Activated B cell treated with CpG ODN at 0.5 μM for 24 hours (primary cell): ENCODE measurements around the gene BCO2. TPM values are rescaled to one million over a fixed set of nuclear protein-coding genes. Genes with fewer than 3 reads are reported as not detected.
A peak's percentile ranks its signal among the peaks of the same experiment; 100 is the strongest.

Experiments used
- ATAC-seq: fragments of 200-7000 bp; cut with Tn5 transposase; one replicate; pipeline ENCODE4 v1.10.0; 2021; ENCODE audit warnings: low read depth, mild to moderate bottlenecking, moderate library complexity
- CTCF ChIA-PET: fragments of 350-600 bp; sonication (Branson Sonifier 250); formaldehyde crosslinking; loops from one replicate; lab custom pipeline; 2021; ENCODE audit warnings: antibody characterized with exemption; lab: Charles Lee
- POLR2A ChIA-PET: fragments of 350-600 bp; sonication (Branson Sonifier 250); formaldehyde crosslinking; loops from one replicate; lab custom pipeline; 2021; ENCODE audit warnings: antibody characterized with exemption; lab: Charles Lee
- DNase-seq: peaks from one replicate; pipeline ENCODE4 v3.0.0; 2022
- H3K27ac Mint-ChIP-seq: one replicate; pipeline ENCODE4 v1.8.0; 2020; ENCODE audit warnings: mixed read lengths
- H3K27me3 Mint-ChIP-seq: one replicate; pipeline ENCODE4 v1.8.0; 2021; ENCODE audit warnings: mixed read lengths
- H3K36me3 Mint-ChIP-seq: one replicate; pipeline ENCODE4 v1.8.0; 2021; ENCODE audit warnings: low read depth, mixed read lengths
- H3K4me1 Mint-ChIP-seq: one replicate; pipeline ENCODE4 v1.8.0; 2021; ENCODE audit warnings: mixed read lengths
- H3K4me3 Mint-ChIP-seq: one replicate; pipeline ENCODE4 v1.8.0; 2020; ENCODE audit warnings: mild to moderate bottlenecking, mixed read lengths
- H3K9me3 Mint-ChIP-seq: one replicate; pipeline ENCODE4 v1.8.0; 2020; ENCODE audit warnings: mixed read lengths
- CTCF ChIP-seq: fragments of 200-600 bp; IDR thresholded peaks from one replicate; pipeline ENCODE4 v1.8.0; 2022; ENCODE audit warnings: antibody characterized with exemption, mild to moderate bottlenecking
- intact Hi-C: fragments of 100-400 bp; cut with micrococcal nuclease; formaldehyde crosslinking; loops from one replicate; pipeline ENCODE4 v1.15.1; 2024
- total RNA-seq: library from RNA; stranded (reverse); gene quantifications from 2 replicates; pipeline ENCODE4 v1.2.3, GENCODE V29; 2022

BCO2 gene
- total RNA-seq, 1 donor from 2014 or later, result 1.4 TPM

DNA sequence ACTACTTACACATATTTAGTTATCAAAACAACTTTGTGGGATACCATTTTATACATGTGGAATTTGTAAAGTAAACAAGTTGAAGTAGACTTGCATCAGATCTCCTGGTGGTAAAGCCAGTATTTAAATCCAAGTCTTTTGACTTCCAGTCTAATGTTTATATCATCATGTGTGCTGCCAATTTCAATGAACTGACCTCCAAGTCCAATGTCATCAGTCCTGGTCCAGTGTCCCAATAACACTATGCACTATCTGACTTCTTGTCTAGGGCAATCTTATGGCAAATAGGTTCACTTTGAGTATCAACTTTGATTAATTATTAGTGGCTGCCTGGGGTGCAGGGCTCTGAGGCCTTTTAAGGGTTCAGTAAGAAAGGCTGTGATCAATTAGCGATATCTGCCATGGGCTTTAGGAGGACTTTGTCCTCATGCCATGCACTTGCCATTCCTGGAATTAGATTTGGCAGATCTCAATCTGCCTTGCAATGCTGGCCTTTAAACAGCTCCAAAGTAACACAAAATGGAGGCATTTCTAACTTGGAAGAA lies 41.3 kb downstream of the BCO2 start:
- no peak overlapping the region for H3K27ac Mint-ChIP-seq
- no peak for TF ChIP-seq CTCF
- no peak overlapping the region for H3K4me3 Mint-ChIP-seq
- no peaks in the 10 kb centered on the region for H3K36me3 Mint-ChIP-seq
- DNase-seq (no peak), ATAC-seq (no peak)
- ChIA-PET POLR2A (no interaction called here), CTCF (interaction anchor here (1.8 to 11.5 kb wide), 2 partner anchors 63 to 1073 kb away, joined by 6 to 166 read pairs; no protein-coding TSS in a partner anchor)
- intact Hi-C loops, result loop anchor here (5.0 to 10.0 kb wide), 3 partner anchors 368 to 1091 kb away; no protein-coding TSS in a partner anchor
- peaks cover 5% of the 10 kb centered on the region for H3K4me1 Mint-ChIP-seq
- H3K27me3 Mint-ChIP-seq, result no peaks in the 10 kb centered on the region
- H3K9me3 Mint-ChIP-seq, result no peaks in the 10 kb centered on the region

DNA sequence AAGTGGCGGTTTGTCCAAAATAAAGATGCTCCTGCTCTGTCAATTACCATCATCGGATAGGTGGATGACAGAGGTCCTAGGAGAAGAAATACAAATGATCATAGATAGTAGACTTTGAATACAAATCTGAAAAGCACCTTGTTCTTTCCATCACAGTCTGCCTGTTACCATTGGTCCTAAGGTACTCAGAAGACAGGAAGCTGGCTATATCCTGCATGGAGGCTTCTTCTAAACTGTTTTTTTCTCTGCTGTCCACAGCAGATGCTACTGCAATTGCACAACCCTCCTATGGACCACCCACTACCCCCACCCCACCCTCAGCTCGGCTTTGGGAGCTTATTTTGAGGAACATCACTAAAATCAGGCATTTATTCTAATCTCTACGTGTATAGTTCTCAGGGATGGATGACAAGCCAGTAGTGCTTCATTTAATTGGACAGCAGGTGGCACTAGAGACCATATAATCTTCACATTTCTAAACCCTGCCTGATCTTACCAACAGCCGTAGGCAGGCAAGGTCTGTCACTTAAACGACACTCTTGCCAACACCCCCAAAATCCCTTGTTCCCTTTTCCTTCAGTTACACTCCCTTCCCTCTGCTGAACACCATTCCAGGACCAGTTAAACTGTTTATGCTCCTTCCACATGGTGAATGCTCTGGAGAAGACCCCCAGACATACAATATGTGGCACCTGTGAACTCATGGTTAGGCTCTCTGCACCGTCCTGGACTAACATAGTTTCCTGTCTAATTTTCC lies 44.3 kb downstream of the BCO2 start:
- ATAC-seq (peak; percentile 100), DNase-seq (no peak)
- no peak overlapping the region for H3K4me3 Mint-ChIP-seq
- peak; percentile 58 for TF ChIP-seq CTCF
- intact Hi-C loops, result loop anchor here (1.0 to 10.0 kb wide), 7 partner anchors 61 to 1088 kb away; no protein-coding TSS in a partner anchor
- no peaks in the 10 kb centered on the region for H3K9me3 Mint-ChIP-seq
- no peaks in the 10 kb centered on the region for H3K27me3 Mint-ChIP-seq
- peaks cover 2% of the 10 kb centered on the region for H3K4me1 Mint-ChIP-seq
- no peaks in the 10 kb centered on the region for H3K36me3 Mint-ChIP-seq
- ChIA-PET POLR2A (interaction anchor here (0.5 to 1.0 kb wide), 3 partner anchors 61 to 283 kb away, joined by 3 to 4 read pairs (median 3); no protein-coding TSS in a partner anchor), CTCF (interaction anchor here (0.6 to 11.5 kb wide), 16 partner anchors 8 to 1313 kb away, joined by 3 to 166 read pairs (median 3); no protein-coding TSS in a partner anchor)
- H3K27ac Mint-ChIP-seq, result no peak overlapping the region

- ATAC-seq, result no peak
- TF ChIP-seq CTCF, result no peak
- Mint-ChIP-seq H3K4me3 (no peak overlapping the region), H3K36me3 (peaks cover 3% of the 10 kb centered on the region), H3K27ac (no peak overlapping the region), H3K9me3 (no peaks in the 10 kb centered on the region), H3K27me3 (no peaks in the 10 kb centered on the region), H3K4me1 (peaks cover 4% of the 10 kb centered on the region)
- intact Hi-C loops, result no loop called here
- no peak for DNase-seq
- POLR2A ChIA-PET, result no interaction called here
- CTCF ChIA-PET, result interaction anchor here (0.7 to 11.5 kb wide), 5 partner anchors 9 to 1068 kb away, joined by 3 to 166 read pairs (median 7); no protein-coding TSS in a partner anchor
Measured at GRCh38 chr11:112221274-112221835, 46.0 kb downstream of the BCO2 start.

DNA sequence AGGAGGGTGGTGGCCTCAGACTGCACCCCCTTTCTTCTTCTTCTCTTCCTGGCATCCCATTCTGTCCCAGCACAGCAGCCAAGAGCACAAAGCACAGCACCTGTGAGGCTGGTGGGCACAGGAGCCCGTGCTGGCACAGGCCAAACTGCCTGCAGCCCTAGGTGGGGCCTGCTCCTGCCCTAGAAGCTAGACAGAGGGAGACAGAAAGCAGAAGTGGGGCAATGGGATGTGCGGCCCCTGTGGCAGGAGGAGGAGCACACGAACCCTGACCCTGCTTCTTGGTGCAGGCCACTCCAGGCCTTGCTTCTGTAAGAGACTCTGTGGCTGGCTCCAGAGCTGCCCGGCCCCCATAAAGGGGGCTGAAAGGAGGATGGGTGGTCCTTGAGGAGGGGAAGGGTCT lies 47.0 kb downstream of the BCO2 start:
- peaks cover 11% of the 10 kb centered on the region for H3K4me1 Mint-ChIP-seq
- peaks cover 5% of the 10 kb centered on the region for H3K36me3 Mint-ChIP-seq
- ChIA-PET CTCF (interaction anchor here (1.0 to 11.5 kb wide), 4 partner anchors 57 to 1068 kb away, joined by 3 to 166 read pairs (median 3); no protein-coding TSS in a partner anchor), POLR2A (no interaction called here)
- no peak overlapping the region for H3K27ac Mint-ChIP-seq
- H3K9me3 Mint-ChIP-seq, result no peaks in the 10 kb centered on the region
- ATAC-seq (no peak), DNase-seq (no peak)
- no peaks in the 10 kb centered on the region for H3K27me3 Mint-ChIP-seq
- intact Hi-C loops, result no loop called here
- no peak overlapping the region for H3K4me3 Mint-ChIP-seq
- TF ChIP-seq CTCF, result no peak
